ENCODE data around the gene PSMG1.

DNA sequence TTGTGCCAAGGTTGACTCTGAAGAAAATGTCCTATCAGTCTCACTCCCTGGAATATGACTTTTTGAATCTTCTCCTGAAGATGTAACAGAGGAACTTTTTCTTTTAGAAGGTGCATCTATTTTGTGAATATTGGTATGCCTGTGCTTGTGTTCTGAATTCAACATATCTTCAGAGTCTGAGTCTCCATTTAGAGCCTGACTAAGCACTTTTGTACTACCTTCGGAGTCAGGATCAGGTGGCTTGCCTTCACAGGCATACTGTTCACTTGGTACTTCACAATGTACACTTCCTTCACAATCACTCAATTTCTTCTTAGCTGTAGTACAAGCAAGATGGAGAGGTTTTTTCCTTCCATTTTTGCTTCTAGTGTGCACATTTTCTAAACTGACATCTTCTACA is 13.6 kb upstream of the PSMG1 start:
- TF ChIP-seq MTA3 (IDR thresholded peaks at IDR 0.05; ENCODE audit: borderline replicate concordance, low read length): no peak
- TF ChIP-seq, protein P1, sequence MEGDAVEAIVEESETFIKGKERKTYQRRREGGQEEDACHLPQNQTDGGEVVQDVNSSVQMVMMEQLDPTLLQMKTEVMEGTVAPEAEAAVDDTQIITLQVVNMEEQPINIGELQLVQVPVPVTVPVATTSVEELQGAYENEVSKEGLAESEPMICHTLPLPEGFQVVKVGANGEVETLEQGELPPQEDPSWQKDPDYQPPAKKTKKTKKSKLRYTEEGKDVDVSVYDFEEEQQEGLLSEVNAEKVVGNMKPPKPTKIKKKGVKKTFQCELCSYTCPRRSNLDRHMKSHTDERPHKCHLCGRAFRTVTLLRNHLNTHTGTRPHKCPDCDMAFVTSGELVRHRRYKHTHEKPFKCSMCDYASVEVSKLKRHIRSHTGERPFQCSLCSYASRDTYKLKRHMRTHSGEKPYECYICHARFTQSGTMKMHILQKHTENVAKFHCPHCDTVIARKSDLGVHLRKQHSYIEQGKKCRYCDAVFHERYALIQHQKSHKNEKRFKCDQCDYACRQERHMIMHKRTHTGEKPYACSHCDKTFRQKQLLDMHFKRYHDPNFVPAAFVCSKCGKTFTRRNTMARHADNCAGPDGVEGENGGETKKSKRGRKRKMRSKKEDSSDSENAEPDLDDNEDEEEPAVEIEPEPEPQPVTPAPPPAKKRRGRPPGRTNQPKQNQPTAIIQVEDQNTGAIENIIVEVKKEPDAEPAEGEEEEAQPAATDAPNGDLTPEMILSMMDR (IDR thresholded peaks at IDR 0.05 in 2 of 3, conservative IDR thresholded peaks at IDR 0.05 in 1 of 3; ENCODE audit: control insufficient read depth in 2 of 3, extremely low read depth in 1 of 3, insufficient read depth in 1 of 3, low read depth in 3 of 3, low read length in 3 of 3): no peak
- no peak for TF ChIP-seq RAD51 (IDR thresholded peaks at IDR 0.05)
- TF ChIP-seq, protein P2, sequence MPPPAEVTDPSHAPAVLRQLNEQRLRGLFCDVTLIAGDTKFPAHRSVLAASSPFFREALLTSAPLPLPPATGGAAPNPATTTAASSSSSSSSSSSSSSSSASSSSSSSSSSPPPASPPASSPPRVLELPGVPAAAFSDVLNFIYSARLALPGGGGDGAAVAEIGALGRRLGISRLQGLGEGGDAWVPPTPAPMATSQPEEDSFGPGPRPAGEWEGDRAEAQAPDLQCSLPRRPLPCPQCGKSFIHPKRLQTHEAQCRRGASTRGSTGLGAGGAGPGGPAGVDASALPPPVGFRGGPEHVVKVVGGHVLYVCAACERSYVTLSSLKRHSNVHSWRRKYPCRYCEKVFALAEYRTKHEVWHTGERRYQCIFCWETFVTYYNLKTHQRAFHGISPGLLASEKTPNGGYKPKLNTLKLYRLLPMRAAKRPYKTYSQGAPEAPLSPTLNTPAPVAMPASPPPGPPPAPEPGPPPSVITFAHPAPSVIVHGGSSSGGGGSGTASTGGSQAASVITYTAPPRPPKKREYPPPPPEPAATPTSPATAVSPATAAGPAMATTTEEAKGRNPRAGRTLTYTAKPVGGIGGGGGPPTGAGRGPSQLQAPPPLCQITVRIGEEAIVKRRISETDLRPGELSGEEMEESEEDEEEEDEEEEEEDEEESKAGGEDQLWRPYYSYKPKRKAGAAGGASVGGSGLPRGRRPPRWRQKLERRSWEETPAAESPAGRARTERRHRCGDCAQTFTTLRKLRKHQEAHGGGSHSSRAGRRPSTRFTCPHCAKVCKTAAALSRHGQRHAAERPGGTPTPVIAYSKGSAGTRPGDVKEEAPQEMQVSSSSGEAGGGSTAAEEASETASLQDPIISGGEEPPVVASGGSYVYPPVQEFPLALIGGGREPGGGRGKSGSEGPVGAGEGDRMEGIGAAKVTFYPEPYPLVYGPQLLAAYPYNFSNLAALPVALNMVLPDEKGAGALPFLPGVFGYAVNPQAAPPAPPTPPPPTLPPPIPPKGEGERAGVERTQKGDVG (CRISPR knock-in tag; IDR thresholded peaks at IDR 0.05): no peak
- TF ChIP-seq ZNF274 (IDR thresholded peaks at IDR 0.05; ENCODE audit: insufficient read depth, insufficient read length): no peak
- TF ChIP-seq NFIC (IDR thresholded peaks at IDR 0.05; ENCODE audit: low read depth, low read length): no peak
- no peak for TF ChIP-seq CHD4 (IDR thresholded peaks at IDR 0.05)

Data from GM12878 (cell line).